ENCODE data around the gene GP5. TPM values are rescaled to one million over a fixed set of nuclear protein-coding genes. Genes with fewer than 3 reads are reported as not detected.

The GP5 gene
- total and polyA plus RNA-seq, 2 of the 13 experiments (the other 11 are each of a cell fraction or from before 2014, with no cell fraction given): not detected

GRCh38 chr3:194369522-194370279, 29.4 kb downstream of the GP5 start, which contains the start of gene LRRC15 (continued):
- TF ChIP-seq FUBP1 (CRISPR knock-in tag; IDR thresholded peaks at IDR 0.05; ENCODE audit: borderline replicate concordance): no peak
- no peak for TF ChIP-seq XBP1 (CRISPR knock-in tag; IDR thresholded peaks at IDR 0.05)
- TF ChIP-seq ZNF143 (CRISPR knock-in tag; IDR thresholded peaks at IDR 0.05): no peak
- TF ChIP-seq ZNF574 (CRISPR knock-in tag; IDR thresholded peaks at IDR 0.05): no peak
- TF ChIP-seq HOMEZ (CRISPR knock-in tag; IDR thresholded peaks at IDR 0.05; ENCODE audit: low read depth): 0 out of 2 replicates have a peak, but pooled peaks have one; percentile 26
- no peak for TF ChIP-seq ZNF3 (CRISPR knock-in tag; IDR thresholded peaks at IDR 0.05)
- no peak for TF ChIP-seq RARG (CRISPR knock-in tag; IDR thresholded peaks at IDR 0.05; ENCODE audit: low read depth)
- no peak for TF ChIP-seq ATF2 (CRISPR knock-in tag; IDR thresholded peaks at IDR 0.05)
- no peak for TF ChIP-seq SNAPC5 (CRISPR knock-in tag; IDR thresholded peaks at IDR 0.05; ENCODE audit: borderline replicate concordance)
- no peak for TF ChIP-seq ZNF232 (CRISPR knock-in tag; IDR thresholded peaks at IDR 0.05; ENCODE audit: borderline replicate concordance)
